ENCODE measurements around the gene DRD1. TPM values are rescaled to one million over a fixed set of nuclear protein-coding genes. Genes with fewer than 3 reads are reported as not detected.
"Not testable (repeated sequence)": the region's sequence is repeated elsewhere in the genome, so short reads cannot be mapped to it uniquely, and the experiment has no call there.

DRD1 gene
- total RNA-seq, 1 donor from 2014 or later = not detected

DNA sequence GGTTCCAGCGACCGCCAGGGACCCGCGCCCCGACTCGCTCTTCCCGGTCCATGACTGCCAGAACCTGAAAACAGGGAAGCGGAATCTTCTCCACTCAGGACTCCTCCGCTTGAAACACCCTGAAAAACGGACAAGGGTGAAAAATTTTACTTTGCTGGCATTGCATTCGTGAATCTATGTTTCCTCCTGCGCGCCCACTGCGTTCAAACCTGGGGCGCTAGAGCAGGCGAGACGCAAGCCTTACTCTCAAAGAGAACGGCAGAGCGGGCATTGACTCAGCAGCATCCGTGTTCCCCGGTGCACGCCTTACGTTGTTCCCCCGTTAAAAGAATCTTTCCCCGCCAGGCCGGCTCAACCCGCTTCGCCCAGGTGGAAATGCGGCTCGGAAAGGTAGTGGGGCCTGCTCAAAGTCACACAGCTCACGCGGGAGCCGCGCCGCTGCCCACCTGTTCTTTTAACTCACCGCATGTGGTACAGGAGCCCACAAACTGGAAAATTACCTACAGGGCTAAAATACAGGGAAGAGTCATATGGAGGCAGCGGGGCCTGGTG lies 999 bp upstream of the DRD1 start:
- Mint-ChIP-seq H3K36me3 (ENCODE audit: low read depth) (no peaks in the 10 kb centered on the region), H3K27me3 (ENCODE audit: low read depth) (peaks cover 69% of the 10 kb centered on the region), H3K27ac (no peak overlapping the region), H3K4me1 (ENCODE audit: low read depth) (peaks cover 1% of the 10 kb centered on the region), H3K9me3 (no peaks in the 10 kb centered on the region), H3K4me3 (ENCODE audit: low read depth) (peak overlapping the region; percentile 43)
- intact Hi-C loops (cut with micrococcal nuclease) = loop anchor here (1.0 kb wide), 1 partner anchor 494 kb away; no protein-coding TSS in a partner anchor
- DNase-seq (ENCODE audit: low spot score) = no peak

DNA sequence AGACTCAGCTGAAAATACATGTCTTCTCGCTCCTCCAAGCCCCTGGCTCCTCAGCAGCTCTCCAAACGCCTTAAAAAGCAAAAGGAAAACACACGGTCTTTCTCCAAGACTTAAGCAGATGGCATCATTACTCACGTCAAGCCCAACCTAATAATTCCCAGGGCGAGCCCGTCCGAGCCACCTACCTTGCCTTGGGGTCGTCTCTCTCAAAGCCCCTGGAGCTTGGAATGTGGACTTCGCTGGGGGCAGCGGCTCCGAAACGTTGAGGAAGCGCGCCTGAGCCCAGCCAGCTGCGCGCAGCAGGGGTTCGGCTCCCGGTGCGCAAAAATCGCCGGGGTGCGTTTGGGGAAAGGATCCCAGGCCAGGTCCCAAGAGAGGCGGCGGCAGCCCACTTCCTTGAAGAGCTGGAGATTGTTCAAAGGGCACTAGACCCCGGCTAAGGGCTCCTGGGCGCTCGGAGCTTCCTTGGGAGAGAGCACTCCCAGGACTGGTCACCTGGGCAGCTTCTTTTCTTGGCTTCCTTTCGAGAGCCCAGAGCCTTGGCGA lies 395 bp downstream of the DRD1 start:
- Mint-ChIP-seq H3K36me3 (ENCODE audit: low read depth) (no peaks in the 10 kb centered on the region), H3K27ac (no peak overlapping the region), H3K4me1 (ENCODE audit: low read depth) (peaks cover 1% of the 10 kb centered on the region), H3K27me3 (ENCODE audit: low read depth) (peaks cover 64% of the 10 kb centered on the region), H3K9me3 (no peaks in the 10 kb centered on the region), H3K4me3 (ENCODE audit: low read depth) (no peak overlapping the region)
- no peak for DNase-seq (ENCODE audit: low spot score)
- intact Hi-C loops (cut with micrococcal nuclease) = loop anchor here (1.0 kb wide), 1 partner anchor 492 kb away; no protein-coding TSS in a partner anchor

- Mint-ChIP-seq H3K9me3 (no peaks in the 10 kb centered on the region), H3K4me1 (ENCODE audit: low read depth) (no peaks in the 10 kb centered on the region), H3K4me3 (ENCODE audit: low read depth) (no peak overlapping the region), H3K27ac (no peak overlapping the region), H3K36me3 (ENCODE audit: low read depth) (no peaks in the 10 kb centered on the region), H3K27me3 (ENCODE audit: low read depth) (peaks cover 50% of the 10 kb centered on the region)
- no peak for DNase-seq (ENCODE audit: low spot score)
- intact Hi-C loops (cut with micrococcal nuclease) = no loop called here
Observed at GRCh38 chr5:175438234-175438857, 5.6 kb downstream of the DRD1 start.

DNA sequence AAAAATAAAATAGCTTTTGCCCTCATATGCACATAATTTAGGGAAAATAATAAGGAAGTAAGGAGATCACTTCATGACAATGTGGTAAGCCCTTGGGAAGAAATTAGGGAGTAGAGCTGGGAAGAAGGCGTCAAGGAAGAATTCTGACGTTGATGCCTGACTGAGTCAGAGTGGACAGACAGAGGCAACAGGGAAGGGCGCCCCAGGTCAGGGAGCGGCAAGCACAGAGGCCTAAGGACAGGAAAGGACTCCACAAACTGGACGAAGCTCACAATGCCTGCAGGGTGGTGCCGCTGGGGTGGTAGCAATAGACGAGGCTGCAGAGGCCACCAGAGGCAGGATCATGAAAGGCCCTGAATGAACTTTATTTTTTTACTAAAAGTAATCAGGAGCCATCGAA lies 7.6 kb downstream of the DRD1 start:
- Mint-ChIP-seq H3K4me3 (ENCODE audit: low read depth) (no peak overlapping the region), H3K9me3 (no peaks in the 10 kb centered on the region), H3K4me1 (ENCODE audit: low read depth) (no peaks in the 10 kb centered on the region), H3K27me3 (ENCODE audit: low read depth) (peaks cover 32% of the 10 kb centered on the region), H3K36me3 (ENCODE audit: low read depth) (no peaks in the 10 kb centered on the region), H3K27ac (no peak overlapping the region)
- DNase-seq (ENCODE audit: low spot score) = no peak
- intact Hi-C loops (cut with micrococcal nuclease) = no loop called here

DNA sequence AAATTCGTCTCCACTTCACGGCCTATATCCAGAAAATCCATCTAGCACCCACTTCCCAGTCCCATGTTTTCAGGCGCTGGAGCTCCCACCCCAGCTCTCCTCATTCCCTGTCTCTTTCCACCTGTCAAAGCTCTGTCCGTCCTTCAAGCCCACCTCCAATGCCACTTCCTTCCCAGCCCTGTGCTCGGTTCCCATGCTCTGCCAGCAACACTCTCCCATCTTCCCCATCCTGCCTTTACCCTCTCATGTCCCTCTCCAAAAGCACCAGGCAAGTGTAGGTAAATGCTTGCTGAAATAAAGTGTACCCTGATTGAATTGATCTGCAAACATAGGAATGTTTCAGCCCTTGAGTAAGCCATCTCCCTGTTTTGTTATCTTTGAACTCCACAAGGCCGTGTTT lies 9.2 kb downstream of the DRD1 start:
- H3K4me1 Mint-ChIP-seq (ENCODE audit: low read depth) = no peaks in the 10 kb centered on the region
- H3K4me3 Mint-ChIP-seq (ENCODE audit: low read depth) = no peak overlapping the region
- DNase-seq (ENCODE audit: low spot score) = no peak
- intact Hi-C loops (cut with micrococcal nuclease) = no loop called here
- peaks cover 23% of the 10 kb centered on the region for H3K27me3 Mint-ChIP-seq (ENCODE audit: low read depth)
- H3K27ac Mint-ChIP-seq = no peak overlapping the region
- no peaks in the 10 kb centered on the region for H3K9me3 Mint-ChIP-seq
- H3K36me3 Mint-ChIP-seq (ENCODE audit: low read depth) = no peaks in the 10 kb centered on the region

DNA sequence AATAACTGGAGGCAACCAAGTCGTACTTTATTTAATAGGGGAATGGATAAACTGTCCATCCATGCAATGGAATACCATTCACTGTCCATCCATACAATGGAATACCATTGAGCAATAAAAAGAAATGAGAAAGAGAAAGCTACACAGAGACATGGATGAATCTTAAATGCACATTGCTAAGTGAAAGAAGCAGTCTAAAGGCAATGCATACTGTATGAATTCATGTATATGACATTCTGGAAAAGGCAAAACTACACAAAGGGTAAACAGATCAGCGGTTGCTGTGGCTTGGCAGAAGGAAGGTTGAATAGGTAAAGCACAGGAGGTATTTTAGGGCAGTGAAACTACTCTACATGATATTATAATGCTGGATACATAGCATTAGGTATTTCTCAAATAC lies 16.2 kb downstream of the DRD1 start:
- Mint-ChIP-seq H3K27ac (no peak overlapping the region), H3K36me3 (ENCODE audit: low read depth) (no peaks in the 10 kb centered on the region), H3K4me3 (ENCODE audit: low read depth) (no peak overlapping the region), H3K9me3 (no peaks in the 10 kb centered on the region), H3K27me3 (ENCODE audit: low read depth) (peaks cover 10% of the 10 kb centered on the region), H3K4me1 (ENCODE audit: low read depth) (no peaks in the 10 kb centered on the region)
- no peak for DNase-seq (ENCODE audit: low spot score)
- intact Hi-C loops (cut with micrococcal nuclease) = no loop called here

GRCh38 chr5:175424594-175424993 lies 19.4 kb downstream of the DRD1 start:
- H3K36me3 Mint-ChIP-seq (ENCODE audit: low read depth); H3K4me1 Mint-ChIP-seq (ENCODE audit: low read depth); DNase-seq (ENCODE audit: low spot score); H3K27ac Mint-ChIP-seq; intact Hi-C loops (cut with micrococcal nuclease); H3K9me3 Mint-ChIP-seq; H3K4me3 Mint-ChIP-seq (ENCODE audit: low read depth): not testable (repeated sequence)
- H3K27me3 Mint-ChIP-seq (ENCODE audit: low read depth) = peaks cover 12% of the 10 kb centered on the region

DNA sequence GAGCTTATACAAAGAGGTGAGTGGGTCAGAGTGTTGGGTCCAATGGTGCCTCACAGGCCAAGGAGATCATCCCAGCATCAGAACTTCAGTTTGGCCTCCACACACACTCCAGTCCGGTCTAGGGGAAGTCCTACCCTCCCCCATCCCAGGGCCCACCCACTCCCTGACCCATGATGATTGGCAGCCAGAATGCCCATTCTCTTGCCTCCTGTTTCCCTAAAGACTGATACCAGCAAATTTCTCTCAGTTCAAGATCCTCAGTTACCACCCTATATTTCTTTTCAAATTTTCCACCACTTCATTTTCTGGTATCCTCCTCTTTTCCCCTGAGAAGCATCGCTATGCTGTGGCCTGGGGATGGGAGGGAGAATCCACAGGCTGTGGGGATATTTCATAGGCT lies 21.9 kb downstream of the DRD1 start:
- Mint-ChIP-seq H3K27ac (no peak overlapping the region), H3K4me1 (ENCODE audit: low read depth) (no peaks in the 10 kb centered on the region), H3K27me3 (ENCODE audit: low read depth) (peaks cover 12% of the 10 kb centered on the region), H3K9me3 (no peaks in the 10 kb centered on the region), H3K36me3 (ENCODE audit: low read depth) (no peaks in the 10 kb centered on the region), H3K4me3 (ENCODE audit: low read depth) (no peak overlapping the region)
- intact Hi-C loops (cut with micrococcal nuclease) = no loop called here
- no peak for DNase-seq (ENCODE audit: low spot score)

DNA sequence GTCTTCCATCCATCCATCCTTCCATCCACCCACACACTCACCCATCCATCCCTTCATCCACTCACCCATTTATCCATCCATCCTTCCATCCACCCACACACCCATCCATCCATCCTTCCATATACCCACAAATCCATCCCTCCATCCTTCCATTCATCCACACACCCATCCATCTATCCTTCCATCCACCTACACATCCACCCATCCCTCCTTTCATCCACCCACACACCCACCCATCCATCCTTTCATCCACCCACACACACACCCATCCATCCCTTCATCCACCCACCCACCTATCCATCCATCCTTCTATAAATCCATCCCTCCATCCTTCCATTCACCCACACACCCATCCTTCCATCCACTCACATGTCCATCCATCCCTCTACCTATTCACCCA lies 23.6 kb downstream of the DRD1 start:
- H3K9me3 Mint-ChIP-seq = peaks cover 4% of the 10 kb centered on the region
- no peak for DNase-seq (ENCODE audit: low spot score)
- H3K36me3 Mint-ChIP-seq (ENCODE audit: low read depth) = no peaks in the 10 kb centered on the region
- H3K4me3 Mint-ChIP-seq (ENCODE audit: low read depth) = no peak overlapping the region
- no peaks in the 10 kb centered on the region for H3K4me1 Mint-ChIP-seq (ENCODE audit: low read depth)
- H3K27ac Mint-ChIP-seq = no peak overlapping the region
- intact Hi-C loops (cut with micrococcal nuclease) = no loop called here
- peaks cover 14% of the 10 kb centered on the region for H3K27me3 Mint-ChIP-seq (ENCODE audit: low read depth)

GRCh38 chr5:175418251-175418650 lies 25.7 kb downstream of the DRD1 start:
- H3K36me3 Mint-ChIP-seq (ENCODE audit: low read depth) = no peaks in the 10 kb centered on the region
- H3K27ac Mint-ChIP-seq = no peak overlapping the region
- no peaks in the 10 kb centered on the region for H3K4me1 Mint-ChIP-seq (ENCODE audit: low read depth)
- DNase-seq (ENCODE audit: low spot score) = no peak
- H3K4me3 Mint-ChIP-seq (ENCODE audit: low read depth) = no peak overlapping the region
- peaks cover 11% of the 10 kb centered on the region for H3K27me3 Mint-ChIP-seq (ENCODE audit: low read depth)
- H3K9me3 Mint-ChIP-seq = peaks cover 8% of the 10 kb centered on the region
- intact Hi-C loops (cut with micrococcal nuclease) = no loop called here

DNA sequence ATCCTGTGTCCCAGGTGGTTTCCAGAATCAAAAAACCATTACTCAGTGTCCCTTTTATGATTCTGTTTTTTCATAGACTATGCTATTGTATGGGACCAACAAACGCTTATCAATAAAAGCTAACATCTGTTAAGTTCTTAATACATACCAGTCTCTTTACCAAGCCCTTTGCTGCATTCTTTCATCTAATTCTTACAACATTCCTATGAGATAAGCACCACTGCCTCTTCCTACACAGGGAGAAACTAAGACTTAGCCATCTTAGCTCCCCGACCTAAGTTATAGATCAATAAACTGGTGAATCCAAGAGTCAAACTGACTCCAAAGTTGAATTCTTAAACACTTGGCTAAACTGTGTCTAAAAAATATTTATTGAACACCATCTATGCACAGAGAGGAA lies 26.6 kb downstream of the DRD1 start:
- H3K4me1 Mint-ChIP-seq (ENCODE audit: low read depth) = no peaks in the 10 kb centered on the region
- H3K4me3 Mint-ChIP-seq (ENCODE audit: low read depth) = no peak overlapping the region
- no peak overlapping the region for H3K27ac Mint-ChIP-seq
- no peaks in the 10 kb centered on the region for H3K36me3 Mint-ChIP-seq (ENCODE audit: low read depth)
- intact Hi-C loops (cut with micrococcal nuclease) = no loop called here
- peaks cover 9% of the 10 kb centered on the region for H3K27me3 Mint-ChIP-seq (ENCODE audit: low read depth)
- peaks cover 8% of the 10 kb centered on the region for H3K9me3 Mint-ChIP-seq
- DNase-seq (ENCODE audit: low spot score) = no peak

DNA sequence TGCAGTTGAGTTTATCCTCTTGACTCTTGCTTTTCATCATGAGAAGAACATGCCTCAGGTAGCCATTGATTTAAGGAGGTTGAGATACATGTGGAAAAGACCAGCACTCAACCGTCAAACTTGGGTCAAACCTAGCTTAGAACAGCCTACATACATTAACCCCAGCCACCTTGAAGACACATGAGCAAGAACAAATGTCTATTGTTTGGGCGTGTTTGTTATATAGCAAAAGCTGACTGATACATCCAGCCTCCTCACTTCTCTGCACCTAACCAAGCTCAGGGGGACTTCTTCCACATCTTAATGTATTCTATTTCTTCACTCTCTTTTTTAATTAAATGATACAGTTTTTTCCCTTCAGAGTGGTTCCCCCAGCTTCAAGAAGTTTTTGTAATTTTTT lies 28.7 kb downstream of the DRD1 start:
- H3K9me3 Mint-ChIP-seq = peaks cover 8% of the 10 kb centered on the region
- intact Hi-C loops (cut with micrococcal nuclease) = no loop called here
- no peaks in the 10 kb centered on the region for H3K36me3 Mint-ChIP-seq (ENCODE audit: low read depth)
- H3K27me3 Mint-ChIP-seq (ENCODE audit: low read depth) = peaks cover 18% of the 10 kb centered on the region
- no peaks in the 10 kb centered on the region for H3K4me1 Mint-ChIP-seq (ENCODE audit: low read depth)
- no peak overlapping the region for H3K4me3 Mint-ChIP-seq (ENCODE audit: low read depth)
- no peak overlapping the region for H3K27ac Mint-ChIP-seq
- DNase-seq (ENCODE audit: low spot score) = no peak

- H3K4me3 Mint-ChIP-seq (ENCODE audit: low read depth) = no peak overlapping the region
Observed at GRCh38 chr5:175410926-175411325, 33.1 kb downstream of the DRD1 start.

More at GRCh38 chr5:175410926-175411325, 33.1 kb downstream of the DRD1 start:
- DNase-seq (ENCODE audit: low spot score) = no peak
- Mint-ChIP-seq H3K36me3 (ENCODE audit: low read depth) (no peaks in the 10 kb centered on the region), H3K9me3 (peaks cover 8% of the 10 kb centered on the region), H3K4me1 (ENCODE audit: low read depth) (no peaks in the 10 kb centered on the region), H3K27me3 (ENCODE audit: low read depth) (peaks cover 18% of the 10 kb centered on the region), H3K27ac (no peak overlapping the region)
- intact Hi-C loops (cut with micrococcal nuclease) = no loop called here
